G401 (cell line): ENCODE data around the gene INSL4. TPM values are rescaled to one million over a fixed set of nuclear protein-coding genes. Genes with fewer than 3 reads are reported as not detected.
A peak's percentile ranks its signal among the peaks of the same experiment; 100 is the strongest.

Experiments
- DNase-seq: peaks from one replicate; pipeline ENCODE4 v3.0.0-alpha.2; 2015; ENCODE audit warnings: low spot score
- in situ Hi-C: cut with HindIII; loops from 2 replicates; pipeline ENCODE4 v1.10.0; 2016; ENCODE audit warnings: low sequenced_read_pairs, mixed read lengths
- total RNA-seq: library from RNA; depleted of rRNA; stranded (reverse); fragments of >200 nt; shearing (Covaris generic); gene quantifications from 2 replicates; pipeline ENCODE4 v1.2.3, GENCODE V29; 2014; rRNA removed

The INSL4 gene
- total RNA-seq: not detected in 2 replicates

DNA sequence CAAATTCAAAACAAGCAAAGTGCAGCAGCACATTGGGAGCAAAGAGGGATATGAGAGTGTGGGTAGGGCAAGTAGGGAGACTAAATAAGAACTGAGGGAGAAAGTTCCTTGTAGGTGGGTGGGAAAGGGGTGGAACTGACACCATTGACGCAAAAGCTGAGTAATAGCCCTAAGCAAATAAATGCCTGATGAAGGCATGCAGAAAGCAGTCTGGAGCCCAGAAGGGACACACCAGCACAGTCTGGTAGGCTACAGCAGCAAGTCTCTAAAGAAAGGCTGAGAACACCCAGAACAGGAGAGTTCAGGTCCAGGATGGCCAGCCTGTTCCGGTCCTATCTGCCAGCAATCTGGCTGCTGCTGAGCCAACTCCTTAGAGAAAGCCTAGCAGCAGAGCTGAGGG is at the start of gene INSL4:
INSL4 (plus strand) TSS at position 208 of the 400 bp plus-strand sequence; CDS start at position 313, 105 bp downstream.
- no peak for DNase-seq
- in situ Hi-C loops: no loop called here

DNA sequence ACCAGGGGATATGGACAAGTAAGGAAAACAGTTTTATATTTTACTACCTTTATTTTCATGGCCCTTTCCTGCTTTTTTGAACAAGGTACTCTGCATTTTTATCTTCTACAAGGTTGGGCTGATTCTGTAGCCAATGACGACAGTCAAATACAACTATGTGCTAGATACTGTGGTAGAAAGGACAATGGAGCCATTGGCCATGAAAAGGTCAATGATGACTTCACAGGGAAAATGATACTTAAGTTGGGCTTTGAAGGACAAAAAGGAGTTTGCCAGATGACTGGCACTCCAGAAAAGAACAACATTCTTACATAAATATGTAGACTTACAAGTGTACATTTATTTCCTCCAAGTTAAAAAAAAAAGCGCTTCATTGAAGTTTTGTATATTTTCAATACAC is 46.4 kb upstream of the INSL4 start:
- in situ Hi-C loops: no loop called here
- no peak for DNase-seq

- in situ Hi-C loops: no loop called here
- DNase-seq: no peak
These were observed 45.9 kb upstream of the INSL4 start, which contains the start of gene INSL6 for GRCh38 chr9:5185220-5185840. Gene INSL6 (minus strand): TSS chr9:5185639. CDS start chr9:5185602, 37 bp downstream.

DNA sequence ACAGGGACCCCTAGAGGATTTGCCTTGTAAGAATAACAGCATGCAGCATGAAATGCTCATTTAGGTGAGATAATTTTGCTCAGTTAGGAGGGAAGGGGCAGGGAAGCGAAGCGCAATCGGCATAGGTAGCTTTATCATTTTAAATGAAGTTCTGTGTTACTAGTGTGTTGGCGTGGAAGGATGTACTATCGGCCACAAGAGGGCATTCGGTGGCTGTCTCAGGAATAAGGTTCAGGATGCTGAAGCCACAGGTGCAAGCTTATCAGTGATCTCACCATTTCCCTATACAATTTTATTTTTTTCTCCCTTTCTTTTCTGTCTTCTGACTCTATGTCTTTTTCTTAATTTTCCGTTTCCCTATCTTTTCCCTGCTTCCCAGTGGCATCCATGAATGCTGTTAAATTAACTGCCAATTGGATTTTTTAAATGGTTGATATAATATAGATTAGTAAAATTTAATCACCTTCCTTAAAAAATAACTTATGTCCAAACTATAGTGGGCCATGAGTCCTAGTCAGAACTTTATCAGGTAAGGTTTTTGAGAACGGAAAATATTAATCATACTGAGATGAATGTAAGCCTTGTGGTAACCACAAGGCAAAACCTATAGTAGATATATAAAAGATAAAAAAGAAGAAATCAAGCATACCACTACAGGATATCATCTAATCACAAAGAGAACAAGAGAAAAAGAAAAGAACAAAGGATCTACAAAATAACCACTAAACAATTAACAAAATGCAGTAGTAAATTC is 44.6 kb upstream of the INSL4 start:
- peak; percentile 53 for DNase-seq
- in situ Hi-C loops: no loop called here

- no peak for DNase-seq
- in situ Hi-C loops: no loop called here
These were observed 42.9 kb upstream of the INSL4 start for GRCh38 chr9:5188060-5188984.

DNA sequence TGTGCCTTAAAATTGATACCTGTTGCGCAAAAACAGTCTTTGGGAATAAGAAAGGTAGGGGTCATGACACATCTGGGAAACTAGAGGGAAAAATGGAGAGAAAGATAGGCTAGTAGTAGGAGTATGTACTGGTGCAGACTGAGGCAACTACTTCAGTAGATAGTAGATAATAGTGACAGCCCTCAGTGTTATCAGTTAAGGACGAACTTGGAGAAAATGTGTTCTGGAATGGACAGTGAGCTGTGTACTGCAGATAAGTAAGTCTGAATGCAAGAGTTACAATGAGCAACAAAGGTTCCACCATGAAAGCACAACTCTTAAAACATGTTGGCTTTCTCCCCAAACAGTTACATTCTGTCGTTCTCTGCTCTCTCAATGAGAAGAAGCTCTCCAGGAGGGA is 39.2 kb upstream of the INSL4 start:
- DNase-seq: no peak
- in situ Hi-C loops: no loop called here

- DNase-seq: no peak
- in situ Hi-C loops: no loop called here
These were observed 37.9 kb upstream of the INSL4 start for GRCh38 chr9:5193345-5193744.

GRCh38 chr9:5195463-5195862 is 35.8 kb upstream of the INSL4 start:
- DNase-seq: no peak
- in situ Hi-C loops: no loop called here

- in situ Hi-C loops: no loop called here
- DNase-seq: no peak
These were observed 26.1 kb upstream of the INSL4 start for GRCh38 chr9:5205071-5205470.

GRCh38 chr9:5230554-5230953 is 665 bp upstream of the INSL4 start:
- DNase-seq: no peak
- in situ Hi-C loops: no loop called here

GRCh38 chr9:5263351-5264218 is 32.4 kb downstream of the INSL4 start:
- in situ Hi-C loops: no loop called here
- DNase-seq: peak; percentile 11

- no peak for DNase-seq
- in situ Hi-C loops: no loop called here
These were observed 33.0 kb downstream of the INSL4 start for GRCh38 chr9:5264219-5264595.

GRCh38 chr9:5265939-5266338 is 34.7 kb downstream of the INSL4 start:
- no peak for DNase-seq
- in situ Hi-C loops: no loop called here

DNA sequence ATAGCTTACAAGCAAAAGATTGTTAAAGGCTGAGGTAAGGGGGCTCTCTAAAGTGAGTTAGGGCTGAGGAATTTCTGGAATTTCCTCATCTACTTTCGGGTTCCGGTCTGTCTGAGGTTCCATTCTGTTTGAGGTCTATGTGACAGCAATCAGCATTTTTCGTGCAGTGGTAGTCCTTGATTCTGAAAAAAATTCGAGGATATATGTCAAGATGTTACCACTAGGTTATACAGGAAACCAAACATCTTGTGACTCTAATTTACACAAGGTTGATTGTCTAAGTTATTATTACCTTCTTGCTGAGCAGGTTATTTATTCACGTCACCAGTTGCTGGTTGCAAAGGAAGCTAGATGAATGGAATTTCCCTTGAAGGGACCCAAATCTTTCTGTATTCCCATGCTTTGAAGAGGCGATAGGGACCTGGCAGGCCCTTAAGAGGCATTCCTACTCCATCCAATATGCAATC is 38.1 kb downstream of the INSL4 start:
- in situ Hi-C loops: no loop called here
- peak; percentile 1 for DNase-seq

GRCh38 chr9:5274770-5275169 is 43.6 kb downstream of the INSL4 start:
- in situ Hi-C loops: no loop called here
- DNase-seq: no peak

DNA sequence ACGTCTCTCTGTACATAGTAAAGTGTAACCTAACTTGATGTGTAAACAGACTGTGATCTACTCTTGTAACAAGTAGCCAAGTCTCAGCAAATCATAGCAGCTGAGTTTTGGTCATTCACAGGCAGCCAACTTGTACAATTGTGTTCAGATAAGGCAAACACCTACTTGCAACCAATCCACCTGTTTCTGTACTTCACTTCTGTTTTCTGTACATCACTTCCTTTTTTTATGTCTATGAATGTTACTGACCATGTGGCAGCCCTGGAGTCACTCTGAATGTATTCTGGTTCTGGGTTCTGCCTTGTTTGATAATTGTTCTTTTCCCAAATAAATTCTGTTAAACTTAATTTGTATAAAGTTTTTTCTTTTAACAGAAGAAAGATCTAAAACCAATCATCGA is 47.3 kb downstream of the INSL4 start:
- DNase-seq: no peak
- in situ Hi-C loops: no loop called here
